HEK293 (cell line): Measurements from ENCODE around the gene ATRNL1.

ENCODE experiments used
- SCRT2 ChIP-seq: fragments of 450-650 bp; formaldehyde crosslinking; IDR thresholded peaks from 2 replicates; pipeline ENCODE4 v1.5.1; 2016; ENCODE audit warnings: missing biosample characterization, missing genetic modification characterization
- ZBTB21 ChIP-seq: fragments of 450-650 bp; formaldehyde crosslinking; IDR thresholded peaks from 2 replicates; pipeline ENCODE4 v1.5.1; 2017; ENCODE audit warnings: missing biosample characterization, missing genetic modification characterization
- ZNF214 ChIP-seq: fragments of 450-650 bp; formaldehyde crosslinking; IDR thresholded peaks from 2 replicates; pipeline ENCODE4 v1.5.1; 2017; ENCODE audit warnings: missing biosample characterization, mild to moderate bottlenecking, missing genetic modification characterization, borderline replicate concordance
- ZNF701 ChIP-seq: fragments of 450-650 bp; formaldehyde crosslinking; IDR thresholded peaks from 2 replicates; pipeline ENCODE4 v1.5.1; 2016; ENCODE audit warnings: missing biosample characterization, missing genetic modification characterization
- ZNF76 ChIP-seq: fragments of 450-650 bp; formaldehyde crosslinking; IDR thresholded peaks from 2 replicates; pipeline ENCODE4; 2016; ENCODE audit warnings: low read depth, missing biosample characterization, missing genetic modification characterization, borderline replicate concordance
- TF ChIP-seq, protein P1 (sequence below): fragments of 450-650 bp; formaldehyde crosslinking; IDR thresholded peaks from 2 replicates; pipeline ENCODE4 v1.5.1; 2017; ENCODE audit warnings: missing biosample characterization, missing genetic modification characterization
- TF ChIP-seq, protein P2 (sequence below): fragments of 450-650 bp; formaldehyde crosslinking; IDR thresholded peaks from 2 replicates; pipeline ENCODE4 v1.5.1; 2016; ENCODE audit warnings: missing biosample characterization, missing genetic modification characterization

DNA sequence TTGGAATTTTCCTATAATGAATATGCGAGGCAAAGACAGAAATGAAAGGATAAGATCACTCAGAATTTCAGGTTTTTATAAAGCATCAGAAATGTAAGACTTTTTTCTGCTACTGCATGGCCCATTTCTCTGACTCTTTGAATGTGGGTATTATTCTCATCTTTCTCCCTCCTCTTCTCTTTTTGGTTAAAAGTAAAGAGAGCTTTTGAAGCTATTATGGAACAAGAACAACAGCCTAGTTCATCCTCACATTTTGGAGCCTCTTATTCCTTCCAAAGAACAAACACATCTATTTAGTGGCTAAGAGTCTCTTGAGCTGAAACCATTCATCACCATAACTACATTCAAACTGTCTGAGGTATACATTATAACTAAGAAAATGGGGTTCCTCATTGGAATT is 19.4 kb upstream of the ATRNL1 start:
- TF ChIP-seq, protein P1, sequence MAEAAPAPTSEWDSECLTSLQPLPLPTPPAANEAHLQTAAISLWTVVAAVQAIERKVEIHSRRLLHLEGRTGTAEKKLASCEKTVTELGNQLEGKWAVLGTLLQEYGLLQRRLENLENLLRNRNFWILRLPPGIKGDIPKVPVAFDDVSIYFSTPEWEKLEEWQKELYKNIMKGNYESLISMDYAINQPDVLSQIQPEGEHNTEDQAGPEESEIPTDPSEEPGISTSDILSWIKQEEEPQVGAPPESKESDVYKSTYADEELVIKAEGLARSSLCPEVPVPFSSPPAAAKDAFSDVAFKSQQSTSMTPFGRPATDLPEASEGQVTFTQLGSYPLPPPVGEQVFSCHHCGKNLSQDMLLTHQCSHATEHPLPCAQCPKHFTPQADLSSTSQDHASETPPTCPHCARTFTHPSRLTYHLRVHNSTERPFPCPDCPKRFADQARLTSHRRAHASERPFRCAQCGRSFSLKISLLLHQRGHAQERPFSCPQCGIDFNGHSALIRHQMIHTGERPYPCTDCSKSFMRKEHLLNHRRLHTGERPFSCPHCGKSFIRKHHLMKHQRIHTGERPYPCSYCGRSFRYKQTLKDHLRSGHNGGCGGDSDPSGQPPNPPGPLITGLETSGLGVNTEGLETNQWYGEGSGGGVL (tag by site-specific recombination), result no peak
- TF ChIP-seq ZNF214 (tag by site-specific recombination) (no peak), ZNF76 (no peak), SCRT2 (no peak), ZBTB21 (tag by site-specific recombination) (no peak), ZNF701 (tag by site-specific recombination) (no peak)
- TF ChIP-seq, protein P2, sequence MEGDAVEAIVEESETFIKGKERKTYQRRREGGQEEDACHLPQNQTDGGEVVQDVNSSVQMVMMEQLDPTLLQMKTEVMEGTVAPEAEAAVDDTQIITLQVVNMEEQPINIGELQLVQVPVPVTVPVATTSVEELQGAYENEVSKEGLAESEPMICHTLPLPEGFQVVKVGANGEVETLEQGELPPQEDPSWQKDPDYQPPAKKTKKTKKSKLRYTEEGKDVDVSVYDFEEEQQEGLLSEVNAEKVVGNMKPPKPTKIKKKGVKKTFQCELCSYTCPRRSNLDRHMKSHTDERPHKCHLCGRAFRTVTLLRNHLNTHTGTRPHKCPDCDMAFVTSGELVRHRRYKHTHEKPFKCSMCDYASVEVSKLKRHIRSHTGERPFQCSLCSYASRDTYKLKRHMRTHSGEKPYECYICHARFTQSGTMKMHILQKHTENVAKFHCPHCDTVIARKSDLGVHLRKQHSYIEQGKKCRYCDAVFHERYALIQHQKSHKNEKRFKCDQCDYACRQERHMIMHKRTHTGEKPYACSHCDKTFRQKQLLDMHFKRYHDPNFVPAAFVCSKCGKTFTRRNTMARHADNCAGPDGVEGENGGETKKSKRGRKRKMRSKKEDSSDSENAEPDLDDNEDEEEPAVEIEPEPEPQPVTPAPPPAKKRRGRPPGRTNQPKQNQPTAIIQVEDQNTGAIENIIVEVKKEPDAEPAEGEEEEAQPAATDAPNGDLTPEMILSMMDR (tag by site-specific recombination), result no peak
